HCT116 (cell line): Measurements from ENCODE around the gene PRAF2. TPM values are rescaled to one million over a fixed set of nuclear protein-coding genes. Genes with fewer than 3 reads are reported as not detected.

Source experiments
- ATAC-seq: fragments of 200-7000 bp; cut with Tn5 transposase; 2 replicates; pipeline ENCODE4 v1.9.1; 2020; ENCODE audit warnings: mild to moderate bottlenecking, moderate library complexity
- BruUV-seq: library from RNA; stranded (reverse); fragments of 400-500 nt; replicated peaks from 2 replicates; lab custom pipeline; 2021; lab: Mats Ljungman, UMichigan
- CTCF ChIA-PET: fragments of 300-600 bp; sonication (Branson Sonifier 250); formaldehyde crosslinking; loops from one replicate; lab custom pipeline; 2021; ENCODE audit warnings: antibody characterized with exemption; lab: Charles Lee
- POLR2A ChIA-PET: fragments of 300-600, 350-600 bp; sonication (Branson Sonifier 250); formaldehyde crosslinking; loops from one replicate; lab custom pipeline; 2021; ENCODE audit warnings: antibody characterized with exemption; lab: Charles Lee
- RAD21 ChIA-PET, 2 experiments: fragments of 300-600 bp; sonication (Branson Sonifier 250); formaldehyde crosslinking; loops; one replicate each; lab custom pipeline; 2023; ENCODE audit warnings: low total read pairs in 2 of 2; ENCODE audit not compliant: uncharacterized antibody in 2 of 2, unreplicated experiment in 2 of 2, low non-redundant PET in 1 of 2; lab: Charles Lee
- DNase-seq: peaks from one replicate; pipeline ENCODE4 v3.0.0-alpha.2; 2010; ENCODE audit warnings: low read depth, low spot score
- H2AFZ ChIP-seq: fragments of 200-600 bp; shearing (Covaris generic), sonication (generic); 2 replicates; pipeline ENCODE4 v1.6.1; 2017; ENCODE audit warnings: low read depth, mixed run types, mixed read lengths, antibody characterized with exemption, low read length; ENCODE audit not compliant: poor library complexity, severe bottlenecking
- H3K27ac ChIP-seq: 2 replicates; pipeline ENCODE4 v1.5.1; 2012; ENCODE audit warnings: low read depth, low read length
- H3K27me3 ChIP-seq: fragments of 200-600 bp; sonication (generic); 2 replicates; pipeline ENCODE4 v1.6.1; 2016; ENCODE audit warnings: mixed run types, low read length, mixed read lengths; ENCODE audit not compliant: insufficient read depth
- H3K36me3 ChIP-seq, 2 experiments: fragments of 200-500 bp in 1 of 2; fragments of 200-600 bp in 1 of 2; sonication (Bioruptor generic) in 1 of 2; sonication (generic) in 1 of 2; 2 replicates each; pipeline versions ENCODE4 v1.5.1 to v1.6.1; 2014 to 2016; ENCODE audit warnings: low read length in 2 of 2, inconsistent platforms in 1 of 2, mixed read lengths in 1 of 2, mixed run types in 1 of 2; ENCODE audit not compliant: insufficient read depth in 2 of 2, control insufficient read depth in 1 of 2
- H3K4me1 ChIP-seq, 2 experiments: fragments of 200-600 bp in 1 of 2; sonication (generic) in 1 of 2; 2 replicates each; pipeline versions ENCODE4 v1.5.1 to v1.6.1; 2012 to 2017; ENCODE audit warnings: low read length in 2 of 2, inconsistent platforms in 1 of 2, mild to moderate bottlenecking in 1 of 2, mixed read lengths in 1 of 2, mixed run types in 1 of 2, moderate library complexity in 1 of 2; ENCODE audit not compliant: insufficient read depth in 2 of 2, control insufficient read depth in 1 of 2
- H3K4me2 ChIP-seq: fragments of 200-600 bp; sonication (generic); 2 replicates; pipeline ENCODE4 v1.6.1; 2017; ENCODE audit warnings: mixed run types, low read length, mixed read lengths
- H3K4me3 ChIP-seq, 2 experiments: fragments of 200-600 bp in 1 of 2; sonication (generic) in 1 of 2; replicated peaks in 1 of 2; 2 replicates each; pipeline ENCODE4 v1.5.1; 2011 to 2016; ENCODE audit warnings: low read length in 2 of 2, control low read depth in 1 of 2, low read depth in 1 of 2, mild to moderate bottlenecking in 1 of 2, mixed read lengths in 1 of 2, mixed run types in 1 of 2
- H3K79me2 ChIP-seq: fragments of 200-600 bp; sonication (generic); 2 replicates; pipeline ENCODE4 v1.6.1; 2017; ENCODE audit warnings: mild to moderate bottlenecking, mixed run types, low read length, moderate library complexity, mixed read lengths; ENCODE audit not compliant: insufficient read depth
- H3K9ac ChIP-seq: fragments of 200-600 bp; sonication (generic); 2 replicates; pipeline ENCODE4 v1.6.1; 2016; ENCODE audit warnings: low read length, mixed read lengths
- H3K9me2 ChIP-seq: fragments of 200-600 bp; sonication (generic), shearing (Covaris generic); 2 replicates; pipeline ENCODE4 v1.6.1; 2017; ENCODE audit warnings: mixed run types, mild to moderate bottlenecking, moderate library complexity; ENCODE audit not compliant: insufficient read depth
- H3K9me3 ChIP-seq, 2 experiments: fragments of 200-500 bp in 1 of 2; fragments of 200-600 bp in 1 of 2; sonication (Bioruptor generic) in 1 of 2; sonication (generic) in 1 of 2; 2 replicates each; pipeline ENCODE4 v1.6.1; 2014 to 2017; ENCODE audit warnings: low read length in 2 of 2, mixed read lengths in 2 of 2, inconsistent platforms in 1 of 2, low read depth in 1 of 2, mild to moderate bottlenecking in 1 of 2, mixed run types in 1 of 2, moderate library complexity in 1 of 2; ENCODE audit not compliant: control insufficient read depth in 1 of 2, insufficient read depth in 1 of 2
- H4K20me1 ChIP-seq: fragments of 200-600 bp; sonication (generic), shearing (Covaris generic); 2 replicates; pipeline ENCODE4 v1.6.1; 2017; ENCODE audit warnings: mixed run types, mild to moderate bottlenecking, moderate library complexity; ENCODE audit not compliant: insufficient read depth
- JUND ChIP-seq: IDR thresholded peaks from 2 replicates; pipeline ENCODE4 v1.6.1; 2012
- POLR2AphosphoS5 ChIP-seq: IDR thresholded peaks from 2 replicates; pipeline ENCODE4 v1.6.1; 2011; ENCODE audit warnings: mild to moderate bottlenecking, low read depth, low read length, moderate library complexity
- RAD21 ChIP-seq: IDR thresholded peaks from 2 replicates; pipeline ENCODE4 v1.6.1; 2012; ENCODE audit warnings: low read depth, mild to moderate bottlenecking
- SP1 ChIP-seq: IDR thresholded peaks from 2 replicates; pipeline ENCODE4 v1.6.1; 2012; ENCODE audit warnings: low read depth
- ZBTB33 ChIP-seq: IDR thresholded peaks from 2 replicates; pipeline ENCODE4 v1.6.1; 2011; ENCODE audit warnings: mild to moderate bottlenecking, low read length, moderate library complexity; ENCODE audit not compliant: insufficient replicate concordance; ENCODE audit errors: extremely low read depth
- ZFX ChIP-seq: fragments of 450-650 bp; IDR thresholded peaks from 2 replicates; pipeline ENCODE4 v1.6.1; 2017
- ZNF274 ChIP-seq: fragments of 200-500 bp; sonication (Bioruptor generic); IDR thresholded peaks from 2 replicates; pipeline ENCODE4 v1.6.1; 2014; ENCODE audit warnings: mild to moderate bottlenecking, low read depth, low read length, inconsistent platforms
- intact Hi-C: fragments of 100-400 bp; cut with micrococcal nuclease; formaldehyde crosslinking; loops from 2 replicates; pipeline ENCODE4 v1.10.0; 2022
- total RNA-seq: library from RNA; stranded (reverse); gene quantifications from one replicate; pipeline ENCODE4 v1.2.1, GENCODE V29; 2021; ENCODE audit not compliant: unreplicated experiment

Gene PRAF2
- total RNA-seq, 1 experiment from 2014 or later, result 18.8 TPM

GRCh38 chrX:49058794-49059193 is 15.0 kb downstream of the PRAF2 start, which contains the start of gene CCDC120:
Gene CCDC120 (plus strand): TSS chrX:49058999. CDS start chrX:49062042, 3,043 bp downstream.
- ChIA-PET POLR2A (no interaction called here), RAD21 (no interaction called here), CTCF (no interaction called here)
- H3K9ac ChIP-seq, result peak within 1 kb of the TSS; percentile 68
- H3K4me3 ChIP-seq, result peak within 1 kb of the TSS; percentile 72 to 78
- H3K9me3 ChIP-seq, result no peaks in the 10 kb centered on the region
- H4K20me1 ChIP-seq, result no peaks in the 10 kb centered on the region
- H3K27me3 ChIP-seq, result no peaks in the 10 kb centered on the region
- no peaks in the 10 kb centered on the region for H3K36me3 ChIP-seq
- no peak within 1 kb of the TSS for H2AFZ ChIP-seq
- DNase-seq, result no peak
- TF ChIP-seq ZNF274 (no peak), JUND (no peak), RAD21 (no peak), POLR2AphosphoS5 (peak; percentile 81), ZFX (peak; percentile 31; the same call in 1 of the 2 replicates), SP1 (no peak)
- peak within 1 kb of the TSS; percentile 76 for H3K27ac ChIP-seq
- intact Hi-C loops, result no loop called here
- H3K9me2 ChIP-seq, result no peaks in the 10 kb centered on the region
- peaks cover 2 to 12% of the 10 kb centered on the region in 2 experiments; a peak in 3 of 4 replicates for H3K4me1 ChIP-seq
- H3K79me2 ChIP-seq, result no peaks in the 10 kb centered on the region
- H3K4me2 ChIP-seq, result peak within 1 kb of the TSS; percentile 84
- peak; percentile 91 for ATAC-seq
- no TSS peak for BruUV-seq

GRCh38 chrX:49054073-49054762 is 19.6 kb downstream of the PRAF2 start:
- CTCF ChIA-PET, result no interaction called here
- POLR2A ChIA-PET, result no interaction called here
- H3K9ac ChIP-seq, result no peak overlapping the region
- H3K9me2 ChIP-seq, result no peaks in the 10 kb centered on the region
- H4K20me1 ChIP-seq, result no peaks in the 10 kb centered on the region
- H3K36me3 ChIP-seq, result no peaks in the 10 kb centered on the region
- RAD21 ChIA-PET, result no interaction called here
- no peak overlapping the region for H3K4me2 ChIP-seq
- no peak for ATAC-seq
- H3K4me3 ChIP-seq, result no peak overlapping the region
- peaks cover 0 to 5% of the 10 kb centered on the region in 2 experiments; a peak in 2 of 4 replicates for H3K4me1 ChIP-seq
- no peaks in the 10 kb centered on the region for H3K27me3 ChIP-seq
- H3K9me3 ChIP-seq, result no peaks in the 10 kb centered on the region
- H2AFZ ChIP-seq, result no peak overlapping the region
- no peak for TF ChIP-seq ZNF274
- TF ChIP-seq ZBTB33, result no peak
- TF ChIP-seq, all 23 proteins: peak for 0
- no peak for DNase-seq
- Histone ChIP-seq H3K79me2 (no peaks in the 10 kb centered on the region), H3K27ac (no peak overlapping the region)
- intact Hi-C loops, result no loop called here
- BruUV-seq, result no TSS peak
